ENCODE data around the gene NECAP2.

GRCh38 chr1:16405441-16405840, 35.1 kb upstream of the NECAP2 start:
- TF ChIP-seq, protein P1, sequence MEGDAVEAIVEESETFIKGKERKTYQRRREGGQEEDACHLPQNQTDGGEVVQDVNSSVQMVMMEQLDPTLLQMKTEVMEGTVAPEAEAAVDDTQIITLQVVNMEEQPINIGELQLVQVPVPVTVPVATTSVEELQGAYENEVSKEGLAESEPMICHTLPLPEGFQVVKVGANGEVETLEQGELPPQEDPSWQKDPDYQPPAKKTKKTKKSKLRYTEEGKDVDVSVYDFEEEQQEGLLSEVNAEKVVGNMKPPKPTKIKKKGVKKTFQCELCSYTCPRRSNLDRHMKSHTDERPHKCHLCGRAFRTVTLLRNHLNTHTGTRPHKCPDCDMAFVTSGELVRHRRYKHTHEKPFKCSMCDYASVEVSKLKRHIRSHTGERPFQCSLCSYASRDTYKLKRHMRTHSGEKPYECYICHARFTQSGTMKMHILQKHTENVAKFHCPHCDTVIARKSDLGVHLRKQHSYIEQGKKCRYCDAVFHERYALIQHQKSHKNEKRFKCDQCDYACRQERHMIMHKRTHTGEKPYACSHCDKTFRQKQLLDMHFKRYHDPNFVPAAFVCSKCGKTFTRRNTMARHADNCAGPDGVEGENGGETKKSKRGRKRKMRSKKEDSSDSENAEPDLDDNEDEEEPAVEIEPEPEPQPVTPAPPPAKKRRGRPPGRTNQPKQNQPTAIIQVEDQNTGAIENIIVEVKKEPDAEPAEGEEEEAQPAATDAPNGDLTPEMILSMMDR (IDR thresholded peaks at IDR 0.05; ENCODE audit: insufficient read depth, low read length), result no peak
- TF ChIP-seq SPI1 (IDR thresholded peaks at IDR 0.05; ENCODE audit: borderline replicate concordance, low read depth) (no peak), POLR2AphosphoS5 (IDR thresholded peaks at IDR 0.05; ENCODE audit: low read depth) (no peak)
